SK-N-SH (cell line): ENCODE measurements around the gene COA6.

Experiments
- CHD2 ChIP-seq: fragments of 150-350 bp; IDR thresholded peaks from 2 replicates; pipeline ENCODE4 v1.6.1; 2018; ENCODE audit warnings: low read length; ENCODE audit not compliant: partially characterized antibody
- CTCF ChIP-seq: fragments of 200-600 bp; sonication (generic); IDR thresholded peaks from 2 replicates; pipeline ENCODE4 v1.6.1; 2017; ENCODE audit warnings: antibody characterized with exemption, mild to moderate bottlenecking, moderate library complexity
- EZH2phosphoT487 ChIP-seq: fragments of 200-600 bp; sonication (generic); IDR thresholded peaks from 2 replicates; pipeline ENCODE4 v1.6.1; 2017; ENCODE audit warnings: low read depth, mixed run types, mild to moderate bottlenecking, antibody characterized with exemption, moderate library complexity, borderline replicate concordance
- MXI1 ChIP-seq: IDR thresholded peaks from 2 replicates; pipeline ENCODE4 v1.6.1; 2012; ENCODE audit warnings: mild to moderate bottlenecking, low read depth, low read length, improper control_type of control experiment
- POLR2AphosphoS5 ChIP-seq: IDR thresholded peaks from 2 replicates; pipeline ENCODE4 v1.6.1; 2012; ENCODE audit warnings: low read depth, low read length
- RAD21 ChIP-seq: IDR thresholded peaks from 2 replicates; pipeline ENCODE4 v1.6.1; 2012; ENCODE audit warnings: mild to moderate bottlenecking, low read length
- RCOR1 ChIP-seq: fragments of 150-350 bp; IDR thresholded peaks from 2 replicates; pipeline ENCODE4 v1.6.1; 2017; ENCODE audit warnings: antibody characterized with exemption, low read length
- TAF1 ChIP-seq: IDR thresholded peaks from 2 replicates; pipeline ENCODE4 v1.6.1; 2012; ENCODE audit warnings: low read depth, mild to moderate bottlenecking, low read length, moderate library complexity, borderline replicate concordance
- TCF12 ChIP-seq: IDR thresholded peaks from 2 replicates; pipeline ENCODE4 v1.4.0; 2012
- YY1 ChIP-seq: IDR thresholded peaks from 2 replicates; pipeline ENCODE4 v1.4.0; 2012; ENCODE audit warnings: low read depth, mild to moderate bottlenecking
- TF ChIP-seq, protein P1 (sequence below): fragments of 150-350 bp; IDR thresholded peaks from 2 replicates; pipeline ENCODE4 v1.6.1; 2016; ENCODE audit warnings: mild to moderate bottlenecking, low read depth, low read length
- TF ChIP-seq, protein P2 (sequence below): IDR thresholded peaks from 2 replicates; pipeline ENCODE4 v1.4.0; 2012; ENCODE audit warnings: low read depth, borderline replicate concordance

DNA sequence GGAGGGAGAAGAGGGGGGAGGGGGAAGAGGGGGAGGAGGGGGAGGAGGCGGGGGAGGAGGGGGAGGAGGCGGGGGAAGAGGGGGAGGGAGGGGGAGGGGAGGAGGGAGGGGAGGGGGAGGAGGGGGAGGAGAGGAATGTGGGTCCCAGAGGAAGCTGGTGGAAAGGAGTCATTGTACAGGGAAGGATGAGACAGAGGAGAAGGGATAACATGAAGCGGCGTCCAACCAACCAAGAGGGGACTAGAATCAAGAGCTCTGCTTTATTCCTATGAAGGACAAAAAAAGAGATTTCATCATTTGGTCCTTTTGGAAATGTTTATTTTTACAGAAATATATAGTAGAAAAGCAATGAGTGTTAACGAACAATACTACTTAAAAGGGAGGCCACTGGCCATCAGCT, 24.5 kb downstream of the COA6 start:
- no peak for TF ChIP-seq RCOR1
- TF ChIP-seq CHD2 = no peak
- TF ChIP-seq MXI1 = no peak
- no peak for TF ChIP-seq EZH2phosphoT487
- TF ChIP-seq TAF1 = no peak
- no peak for TF ChIP-seq RAD21
- TF ChIP-seq CTCF = no peak
- TF ChIP-seq TCF12 = no peak
- TF ChIP-seq POLR2AphosphoS5 = no peak
- TF ChIP-seq, protein P1, sequence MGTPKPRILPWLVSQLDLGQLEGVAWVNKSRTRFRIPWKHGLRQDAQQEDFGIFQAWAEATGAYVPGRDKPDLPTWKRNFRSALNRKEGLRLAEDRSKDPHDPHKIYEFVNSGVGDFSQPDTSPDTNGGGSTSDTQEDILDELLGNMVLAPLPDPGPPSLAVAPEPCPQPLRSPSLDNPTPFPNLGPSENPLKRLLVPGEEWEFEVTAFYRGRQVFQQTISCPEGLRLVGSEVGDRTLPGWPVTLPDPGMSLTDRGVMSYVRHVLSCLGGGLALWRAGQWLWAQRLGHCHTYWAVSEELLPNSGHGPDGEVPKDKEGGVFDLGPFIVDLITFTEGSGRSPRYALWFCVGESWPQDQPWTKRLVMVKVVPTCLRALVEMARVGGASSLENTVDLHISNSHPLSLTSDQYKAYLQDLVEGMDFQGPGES = no peak
- TF ChIP-seq, protein P2, sequence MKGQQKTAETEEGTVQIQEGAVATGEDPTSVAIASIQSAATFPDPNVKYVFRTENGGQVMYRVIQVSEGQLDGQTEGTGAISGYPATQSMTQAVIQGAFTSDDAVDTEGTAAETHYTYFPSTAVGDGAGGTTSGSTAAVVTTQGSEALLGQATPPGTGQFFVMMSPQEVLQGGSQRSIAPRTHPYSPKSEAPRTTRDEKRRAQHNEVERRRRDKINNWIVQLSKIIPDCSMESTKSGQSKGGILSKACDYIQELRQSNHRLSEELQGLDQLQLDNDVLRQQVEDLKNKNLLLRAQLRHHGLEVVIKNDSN = no peak
- no peak for TF ChIP-seq YY1
